ENCODE results near the gene OPTC. TPM values are rescaled to one million over a fixed set of nuclear protein-coding genes. Genes with fewer than 3 reads are reported as not detected.

OPTC gene
- total and polyA plus RNA-seq, 2 of the 8 experiments (the other 6 are each of a cell fraction or from before 2014, with no cell fraction given): 1.1 to 4.0 TPM

DNA sequence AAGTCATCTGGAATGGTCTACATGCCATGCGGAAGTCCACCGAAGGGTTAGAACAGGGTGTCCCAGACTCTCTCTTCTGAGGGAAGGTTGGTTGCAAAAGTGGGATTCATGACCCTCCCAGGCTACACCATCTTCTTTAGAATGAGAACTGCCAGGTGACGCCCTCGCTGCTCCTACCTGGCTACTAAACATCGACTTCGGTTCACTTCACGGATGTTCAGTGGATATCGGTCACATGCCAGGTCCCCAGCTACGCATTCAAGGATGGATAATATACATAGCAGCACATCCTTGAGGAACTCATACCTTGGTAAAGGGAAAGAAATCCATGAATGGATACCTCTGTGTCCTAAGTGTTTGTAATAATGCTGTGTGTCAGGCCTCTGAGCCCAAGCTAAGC, 3.3 kb upstream of the OPTC start (continued):
- TF ChIP-seq CHD1 (IDR thresholded peaks at IDR 0.05; ENCODE audit: low read depth, low read length): no peak
